Activated T-helper 17 cell treated with anti-CD3 and anti-CD28 coated beads, Interleukin-2, amount 50 U/mL, for 72 hours (primary cell): ENCODE measurements around the gene ARHGAP10. TPM values are rescaled to one million over a fixed set of nuclear protein-coding genes. Genes with fewer than 3 reads are reported as not detected.

Experiments
- ATAC-seq: fragments of 150-1000 bp; cut with Tn5 transposase; replicated peaks from 2 replicates; pipeline ENCODE4 v1.10.0; 2021; ENCODE audit warnings: mild to moderate bottlenecking, moderate library complexity
- H3K27ac Mint-ChIP-seq: one replicate; pipeline ENCODE4 v1.8.0; 2022; ENCODE audit warnings: mixed read lengths
- H3K27me3 Mint-ChIP-seq: one replicate; pipeline ENCODE4 v1.8.0; 2022; ENCODE audit warnings: mixed read lengths
- H3K36me3 Mint-ChIP-seq: one replicate; pipeline ENCODE4 v1.8.0; 2022; ENCODE audit warnings: low read depth, mild to moderate bottlenecking, mixed read lengths
- H3K4me1 Mint-ChIP-seq: one replicate; pipeline ENCODE4 v1.8.0; 2022; ENCODE audit warnings: mixed read lengths
- H3K4me3 Mint-ChIP-seq: one replicate; pipeline ENCODE4 v1.8.0; 2022; ENCODE audit warnings: mild to moderate bottlenecking, mixed read lengths
- H3K9me3 Mint-ChIP-seq: one replicate; pipeline ENCODE4 v1.8.0; 2022; ENCODE audit warnings: mixed read lengths
- total RNA-seq, 2 donors: library from RNA; stranded (reverse); gene quantifications; one replicate each; pipeline ENCODE4 v1.2.3, GENCODE V29; 2022

Gene ARHGAP10
- total RNA-seq, 2 donors from 2014 or later = 11.1 to 14.7 TPM

GRCh38 chr4:148090503-148091476 is 358.9 kb downstream of the ARHGAP10 start:
- ATAC-seq = no peak

GRCh38 chr4:148091896-148092295 is 360.0 kb downstream of the ARHGAP10 start:
- peaks cover 5% of the 10 kb centered on the region for H3K4me1 Mint-ChIP-seq
- H3K9me3 Mint-ChIP-seq = no peaks in the 10 kb centered on the region
- no peak overlapping the region for H3K4me3 Mint-ChIP-seq
- no peaks in the 10 kb centered on the region for H3K27me3 Mint-ChIP-seq
- no peak for ATAC-seq
- H3K27ac Mint-ChIP-seq = no peak overlapping the region
- H3K36me3 Mint-ChIP-seq = no peaks in the 10 kb centered on the region

More at GRCh38 chr4:148090503-148091476, 358.9 kb downstream of the ARHGAP10 start:
- H3K27me3 Mint-ChIP-seq = no peaks in the 10 kb centered on the region
- peaks cover 5% of the 10 kb centered on the region for H3K4me1 Mint-ChIP-seq
- H3K4me3 Mint-ChIP-seq = no peak overlapping the region
- H3K9me3 Mint-ChIP-seq = no peaks in the 10 kb centered on the region
- H3K36me3 Mint-ChIP-seq = no peaks in the 10 kb centered on the region
- peak overlapping the region; percentile 52 for H3K27ac Mint-ChIP-seq

GRCh38 chr4:148092316-148093014 is 360.6 kb downstream of the ARHGAP10 start:
- no peak for ATAC-seq
- Mint-ChIP-seq H3K4me3 (no peak overlapping the region), H3K36me3 (no peaks in the 10 kb centered on the region), H3K4me1 (peaks cover 5% of the 10 kb centered on the region), H3K9me3 (no peaks in the 10 kb centered on the region), H3K27me3 (no peaks in the 10 kb centered on the region), H3K27ac (no peak overlapping the region)

- Mint-ChIP-seq H3K9me3 (no peaks in the 10 kb centered on the region), H3K27me3 (no peaks in the 10 kb centered on the region), H3K4me1 (peaks cover 5% of the 10 kb centered on the region), H3K4me3 (no peak overlapping the region), H3K27ac (no peak overlapping the region), H3K36me3 (peaks cover 4% of the 10 kb centered on the region)
- no peak for ATAC-seq
These were observed 361.2 kb downstream of the ARHGAP10 start for GRCh38 chr4:148093065-148093464.

GRCh38 chr4:148094149-148094548 is 362.3 kb downstream of the ARHGAP10 start:
- no peak for ATAC-seq
- Mint-ChIP-seq H3K4me3 (no peak overlapping the region), H3K27me3 (no peaks in the 10 kb centered on the region), H3K36me3 (peaks cover 6% of the 10 kb centered on the region), H3K9me3 (no peaks in the 10 kb centered on the region), H3K4me1 (peaks cover 5% of the 10 kb centered on the region), H3K27ac (no peak overlapping the region)

GRCh38 chr4:148095346-148095923 is 363.5 kb downstream of the ARHGAP10 start:
- no peaks in the 10 kb centered on the region for H3K4me1 Mint-ChIP-seq
- ATAC-seq = no peak
- H3K27me3 Mint-ChIP-seq = no peaks in the 10 kb centered on the region
- no peaks in the 10 kb centered on the region for H3K9me3 Mint-ChIP-seq
- H3K27ac Mint-ChIP-seq = no peak overlapping the region
- peaks cover 6% of the 10 kb centered on the region for H3K36me3 Mint-ChIP-seq
- no peak overlapping the region for H3K4me3 Mint-ChIP-seq

GRCh38 chr4:148097801-148098200 is 365.9 kb downstream of the ARHGAP10 start:
- no peak overlapping the region for H3K27ac Mint-ChIP-seq
- H3K27me3 Mint-ChIP-seq = no peaks in the 10 kb centered on the region
- H3K4me1 Mint-ChIP-seq = peaks cover 7% of the 10 kb centered on the region
- H3K36me3 Mint-ChIP-seq = peaks cover 15% of the 10 kb centered on the region
- ATAC-seq = no peak
- H3K9me3 Mint-ChIP-seq = no peaks in the 10 kb centered on the region
- H3K4me3 Mint-ChIP-seq = no peak overlapping the region

GRCh38 chr4:148101235-148101634 is 369.3 kb downstream of the ARHGAP10 start:
- Mint-ChIP-seq H3K9me3 (no peaks in the 10 kb centered on the region), H3K27ac (no peak overlapping the region), H3K27me3 (no peaks in the 10 kb centered on the region), H3K4me1 (peaks cover 7% of the 10 kb centered on the region), H3K4me3 (no peak overlapping the region), H3K36me3 (peaks cover 24% of the 10 kb centered on the region)
- ATAC-seq = peak; percentile 39

- Mint-ChIP-seq H3K9me3 (no peaks in the 10 kb centered on the region), H3K27me3 (no peaks in the 10 kb centered on the region), H3K4me3 (no peak overlapping the region), H3K27ac (no peak overlapping the region), H3K4me1 (peaks cover 7% of the 10 kb centered on the region), H3K36me3 (peaks cover 29% of the 10 kb centered on the region)
- ATAC-seq = no peak
These were observed 369.9 kb downstream of the ARHGAP10 start for GRCh38 chr4:148101790-148102189.

GRCh38 chr4:148103597-148104355 is 371.9 kb downstream of the ARHGAP10 start:
- H3K36me3 Mint-ChIP-seq = peaks cover 42% of the 10 kb centered on the region
- H3K27me3 Mint-ChIP-seq = no peaks in the 10 kb centered on the region
- peaks cover 7% of the 10 kb centered on the region for H3K4me1 Mint-ChIP-seq
- no peak overlapping the region for H3K4me3 Mint-ChIP-seq
- no peak overlapping the region for H3K27ac Mint-ChIP-seq
- no peaks in the 10 kb centered on the region for H3K9me3 Mint-ChIP-seq
- no peak for ATAC-seq

- no peaks in the 10 kb centered on the region for H3K27me3 Mint-ChIP-seq
- peaks cover 5% of the 10 kb centered on the region for H3K4me1 Mint-ChIP-seq
- no peak for ATAC-seq
- peaks cover 76% of the 10 kb centered on the region for H3K36me3 Mint-ChIP-seq
- no peak overlapping the region for H3K4me3 Mint-ChIP-seq
- no peaks in the 10 kb centered on the region for H3K9me3 Mint-ChIP-seq
- H3K27ac Mint-ChIP-seq = no peak overlapping the region
These were observed 376.9 kb downstream of the ARHGAP10 start for GRCh38 chr4:148108766-148109165.

GRCh38 chr4:148109216-148109615 is 377.3 kb downstream of the ARHGAP10 start:
- no peak for ATAC-seq
- H3K27me3 Mint-ChIP-seq = no peaks in the 10 kb centered on the region
- no peaks in the 10 kb centered on the region for H3K9me3 Mint-ChIP-seq
- H3K36me3 Mint-ChIP-seq = peaks cover 80% of the 10 kb centered on the region
- no peak overlapping the region for H3K4me3 Mint-ChIP-seq
- H3K4me1 Mint-ChIP-seq = peaks cover 5% of the 10 kb centered on the region
- H3K27ac Mint-ChIP-seq = no peak overlapping the region

GRCh38 chr4:148110169-148110568 is 378.3 kb downstream of the ARHGAP10 start:
- ATAC-seq = no peak
- no peaks in the 10 kb centered on the region for H3K9me3 Mint-ChIP-seq
- H3K27me3 Mint-ChIP-seq = no peaks in the 10 kb centered on the region
- H3K4me3 Mint-ChIP-seq = no peak overlapping the region
- H3K36me3 Mint-ChIP-seq = peaks cover 85% of the 10 kb centered on the region
- peaks cover 5% of the 10 kb centered on the region for H3K4me1 Mint-ChIP-seq
- no peak overlapping the region for H3K27ac Mint-ChIP-seq
